Bronchial epithelial cell (primary cell): ENCODE measurements around the gene DLGAP3. TPM values are rescaled to one million over a fixed set of nuclear protein-coding genes. Genes with fewer than 3 reads are reported as not detected.

Source experiments
- DNase-seq: peaks from one replicate; pipeline ENCODE4 v3.0.0-alpha.2; 2010; ENCODE audit warnings: low read depth
- FAIRE-seq: peaks from 2 replicates; lab custom pipeline; 2011; peaks lifted over from hg19 to GRCh38; lab: Jason Lieb, UNC
- H3K27me3 ChIP-seq: 2 replicates; pipeline ENCODE4 v1.5.1; 2011; ENCODE audit warnings: low read length; ENCODE audit not compliant: control insufficient read depth, insufficient read depth
- H3K36me3 ChIP-seq: 2 replicates; pipeline ENCODE4 v1.5.1; 2011; ENCODE audit warnings: low read length; ENCODE audit not compliant: control insufficient read depth, insufficient read depth
- H3K4me3 ChIP-seq: 2 replicates; pipeline ENCODE4 v1.5.1; 2011; ENCODE audit warnings: mild to moderate bottlenecking, low read depth, low read length, control low read depth
- total RNA-seq: library from RNA; depleted of rRNA; stranded (reverse); fragments of >200 nt; gene quantifications from 2 replicates; pipeline ENCODE4 v1.2.1, GENCODE V29; 2014
- TF ChIP-seq, protein P1 (sequence below): IDR thresholded peaks from 2 replicates; pipeline ENCODE4 v1.5.1; 2011; ENCODE audit warnings: mild to moderate bottlenecking, moderate library complexity, low read length, control low read depth, inconsistent platforms; ENCODE audit not compliant: insufficient read depth, severe bottlenecking

Gene DLGAP3
- total RNA-seq, 1 donor from 2014 or later, result not detected

DNA sequence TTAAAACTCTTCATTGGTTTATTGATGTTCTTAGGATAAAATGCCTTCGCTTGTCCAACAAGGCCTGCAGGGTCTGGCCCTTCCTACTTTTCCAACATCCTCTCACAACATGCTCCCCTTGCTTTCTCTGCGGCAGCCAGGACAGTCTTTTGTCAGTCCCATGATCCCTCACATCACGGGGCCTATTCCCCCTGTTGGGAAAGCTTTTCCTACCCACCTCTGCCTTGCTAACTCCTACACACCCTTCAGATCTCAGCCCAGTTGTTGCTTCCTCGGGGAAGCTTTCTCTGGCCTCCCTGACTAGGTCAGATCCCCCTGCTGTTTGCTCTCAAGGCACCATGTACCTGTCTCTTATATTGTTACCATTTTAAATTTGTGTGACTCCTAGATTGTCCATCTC is 19.0 kb downstream of the DLGAP3 start:
- no peak for DNase-seq
- TF ChIP-seq, protein P1, sequence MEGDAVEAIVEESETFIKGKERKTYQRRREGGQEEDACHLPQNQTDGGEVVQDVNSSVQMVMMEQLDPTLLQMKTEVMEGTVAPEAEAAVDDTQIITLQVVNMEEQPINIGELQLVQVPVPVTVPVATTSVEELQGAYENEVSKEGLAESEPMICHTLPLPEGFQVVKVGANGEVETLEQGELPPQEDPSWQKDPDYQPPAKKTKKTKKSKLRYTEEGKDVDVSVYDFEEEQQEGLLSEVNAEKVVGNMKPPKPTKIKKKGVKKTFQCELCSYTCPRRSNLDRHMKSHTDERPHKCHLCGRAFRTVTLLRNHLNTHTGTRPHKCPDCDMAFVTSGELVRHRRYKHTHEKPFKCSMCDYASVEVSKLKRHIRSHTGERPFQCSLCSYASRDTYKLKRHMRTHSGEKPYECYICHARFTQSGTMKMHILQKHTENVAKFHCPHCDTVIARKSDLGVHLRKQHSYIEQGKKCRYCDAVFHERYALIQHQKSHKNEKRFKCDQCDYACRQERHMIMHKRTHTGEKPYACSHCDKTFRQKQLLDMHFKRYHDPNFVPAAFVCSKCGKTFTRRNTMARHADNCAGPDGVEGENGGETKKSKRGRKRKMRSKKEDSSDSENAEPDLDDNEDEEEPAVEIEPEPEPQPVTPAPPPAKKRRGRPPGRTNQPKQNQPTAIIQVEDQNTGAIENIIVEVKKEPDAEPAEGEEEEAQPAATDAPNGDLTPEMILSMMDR, result no peak
- Histone ChIP-seq H3K27me3 (peaks cover 1% of the 10 kb centered on the region), H3K36me3 (no peaks in the 10 kb centered on the region), H3K4me3 (no peak overlapping the region)
- no peak for FAIRE-seq

GRCh38 chr1:34908369-34908768 is 21.1 kb downstream of the DLGAP3 start:
- TF ChIP-seq, protein P1, result no peak

DNA sequence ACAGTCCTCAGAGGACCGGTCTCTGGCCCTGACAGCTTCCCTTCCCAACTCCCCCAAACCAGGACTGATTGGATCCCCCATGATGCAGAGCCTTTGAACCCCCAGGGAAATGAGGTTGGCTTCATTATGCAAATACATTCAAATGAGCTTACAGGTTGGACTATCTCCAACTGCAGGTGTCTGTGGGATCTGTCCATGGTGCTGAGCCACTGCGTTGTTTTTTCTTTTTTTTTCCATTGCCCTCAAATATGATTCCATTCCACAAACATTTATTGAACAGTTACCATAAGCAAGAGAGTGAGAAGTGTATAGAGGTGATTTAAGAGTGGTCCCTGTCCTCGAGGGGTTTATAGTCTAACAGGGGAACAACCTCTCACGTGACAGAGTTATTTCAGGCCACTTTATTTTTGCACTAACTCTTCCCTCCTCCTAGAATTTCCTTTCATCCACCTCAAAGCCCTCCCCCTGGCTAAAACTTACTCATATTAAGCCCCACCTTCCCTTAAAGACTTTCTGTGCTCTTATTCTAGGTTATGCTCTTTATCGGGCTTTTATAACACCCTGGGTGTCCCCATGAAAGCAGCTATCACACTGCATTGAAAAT is 21.9 kb downstream of the DLGAP3 start:
- FAIRE-seq (no peak), DNase-seq (no peak)
- Histone ChIP-seq H3K27me3 (peaks cover 1% of the 10 kb centered on the region), H3K4me3 (no peak overlapping the region), H3K36me3 (no peaks in the 10 kb centered on the region)
- TF ChIP-seq, protein P1, result no peak

More at GRCh38 chr1:34908369-34908768, 21.1 kb downstream of the DLGAP3 start:
- DNase-seq (no peak), FAIRE-seq (no peak)
- no peak overlapping the region for H3K4me3 ChIP-seq
- H3K36me3 ChIP-seq, result no peaks in the 10 kb centered on the region
- H3K27me3 ChIP-seq, result peaks cover 1% of the 10 kb centered on the region

DNA sequence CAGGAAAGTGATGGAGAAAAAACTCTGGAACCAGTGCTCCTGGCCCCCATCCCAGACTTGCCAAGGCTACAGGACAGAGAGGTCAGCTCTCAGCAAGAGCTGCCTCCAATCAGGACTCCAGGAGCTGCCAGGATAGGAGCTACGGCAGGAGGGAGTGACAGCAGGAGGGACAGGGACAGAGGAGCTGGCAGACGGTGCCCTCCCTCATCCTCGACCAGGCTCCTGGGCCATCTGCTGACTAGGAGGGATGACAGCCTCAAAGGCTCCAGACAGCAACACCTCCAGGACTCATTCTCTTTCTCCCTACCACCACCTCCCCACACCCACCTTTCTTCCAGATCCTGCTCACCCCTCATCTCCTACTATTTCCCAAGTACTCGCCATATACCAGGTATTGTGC is 22.7 kb downstream of the DLGAP3 start:
- TF ChIP-seq, protein P1, result no peak
- H3K27me3 ChIP-seq, result peaks cover 1% of the 10 kb centered on the region
- no peak overlapping the region for H3K4me3 ChIP-seq
- no peak for DNase-seq
- H3K36me3 ChIP-seq, result no peaks in the 10 kb centered on the region
- FAIRE-seq, result no peak

- DNase-seq (no peak), FAIRE-seq (no peak)
- H3K4me3 ChIP-seq, result no peak overlapping the region
- TF ChIP-seq, protein P1, result no peak
- peaks cover 1% of the 10 kb centered on the region for H3K27me3 ChIP-seq
- no peaks in the 10 kb centered on the region for H3K36me3 ChIP-seq
These were observed 23.2 kb downstream of the DLGAP3 start for GRCh38 chr1:34906222-34906621.

DNA sequence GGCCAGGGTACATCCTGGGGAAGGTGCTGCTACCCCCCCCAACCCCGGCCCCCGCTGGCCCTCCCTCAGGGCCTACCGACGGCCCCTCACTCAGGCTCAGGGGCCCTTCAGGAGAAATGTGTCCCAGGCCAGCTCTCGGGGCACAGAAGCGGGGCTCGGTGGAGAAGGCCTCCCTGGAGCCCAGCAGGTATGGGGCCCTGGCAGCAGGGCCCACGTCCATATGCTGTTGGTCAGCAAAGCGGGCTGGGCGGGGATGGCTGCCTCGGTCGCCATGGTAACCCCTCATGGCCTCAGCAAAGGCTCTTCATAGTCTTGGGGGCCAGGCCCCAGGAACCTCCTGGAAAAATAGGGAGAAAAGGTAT is 24.4 kb downstream of the DLGAP3 start:
- FAIRE-seq (no peak), DNase-seq (no peak)
- H3K27me3 ChIP-seq, result no peaks in the 10 kb centered on the region
- TF ChIP-seq, protein P1, result no peak
- H3K4me3 ChIP-seq, result no peak overlapping the region
- H3K36me3 ChIP-seq, result no peaks in the 10 kb centered on the region
